G401 (cell line): ENCODE results near the gene CSTPP1. TPM values are rescaled to one million over a fixed set of nuclear protein-coding genes. Genes with fewer than 3 reads are reported as not detected.
A peak's percentile ranks its signal among the peaks of the same experiment; 100 is the strongest.

Experiments used
- DNase-seq: peaks from one replicate; pipeline ENCODE4 v3.0.0-alpha.2; 2015; ENCODE audit warnings: low spot score
- in situ Hi-C: cut with HindIII; loops from 2 replicates; pipeline ENCODE4 v1.10.0; 2016; ENCODE audit warnings: low sequenced_read_pairs, mixed read lengths
- total RNA-seq: library from RNA; depleted of rRNA; stranded (reverse); fragments of >200 nt; shearing (Covaris generic); gene quantifications from 2 replicates; pipeline ENCODE4 v1.2.3, GENCODE V29; 2014; rRNA removed

Gene CSTPP1
- 9.0 and 19.3 TPM in 2 replicates for total RNA-seq

GRCh38 chr11:46936138-46937110 is at the start of gene CSTPP1:
Gene CSTPP1 (plus strand): TSS chr11:46936761. CDS start chr11:46936806, 45 bp downstream.
- in situ Hi-C loops = no loop called here
- DNase-seq = peak; percentile 93

- DNase-seq = peak; percentile 62
- in situ Hi-C loops = no loop called here
Observed at GRCh38 chr11:46888636-46889035, 47.9 kb upstream of the CSTPP1 start.

GRCh38 chr11:46889251-46889650 is 47.3 kb upstream of the CSTPP1 start:
- no peak for DNase-seq
- in situ Hi-C loops = no loop called here

- DNase-seq = peak; percentile 93
- in situ Hi-C loops = no loop called here
Observed at GRCh38 chr11:46889689-46890475, 46.7 kb upstream of the CSTPP1 start.

- in situ Hi-C loops = no loop called here
- DNase-seq = no peak
Observed at GRCh38 chr11:46890665-46891064, 45.9 kb upstream of the CSTPP1 start.

GRCh38 chr11:46892109-46892508 is 44.5 kb upstream of the CSTPP1 start:
- DNase-seq = no peak
- in situ Hi-C loops = no loop called here

GRCh38 chr11:46892838-46893237 is 43.7 kb upstream of the CSTPP1 start:
- DNase-seq = no peak
- in situ Hi-C loops = no loop called here

- in situ Hi-C loops = no loop called here
- DNase-seq = no peak
Observed at GRCh38 chr11:46894506-46894905, 42.1 kb upstream of the CSTPP1 start.

- peak; percentile 61 for DNase-seq
- in situ Hi-C loops = no loop called here
Observed at GRCh38 chr11:46894961-46895360, 41.6 kb upstream of the CSTPP1 start.

GRCh38 chr11:46895821-46896220 is 40.7 kb upstream of the CSTPP1 start:
- peak; percentile 92 for DNase-seq
- in situ Hi-C loops = no loop called here

GRCh38 chr11:46896719-46897406 is 39.7 kb upstream of the CSTPP1 start:
- DNase-seq = peak; percentile 49
- in situ Hi-C loops = no loop called here

GRCh38 chr11:46898396-46899095 is 38.0 kb upstream of the CSTPP1 start:
- in situ Hi-C loops = no loop called here
- DNase-seq = no peak

GRCh38 chr11:46899501-46900025 is 37.0 kb upstream of the CSTPP1 start:
- in situ Hi-C loops = no loop called here
- no peak for DNase-seq

- in situ Hi-C loops = no loop called here
- DNase-seq = no peak
Observed at GRCh38 chr11:46900091-46900746, 36.3 kb upstream of the CSTPP1 start.

GRCh38 chr11:46901156-46901555 is 35.4 kb upstream of the CSTPP1 start:
- DNase-seq = no peak
- in situ Hi-C loops = no loop called here

- in situ Hi-C loops = no loop called here
Observed at GRCh38 chr11:46902694-46903093, 33.9 kb upstream of the CSTPP1 start.

GRCh38 chr11:46903846-46904245 is 32.7 kb upstream of the CSTPP1 start:
- in situ Hi-C loops = no loop called here
- DNase-seq = no peak

More at GRCh38 chr11:46902694-46903093, 33.9 kb upstream of the CSTPP1 start:
- DNase-seq = no peak

GRCh38 chr11:46905806-46906205 is 30.8 kb upstream of the CSTPP1 start:
- in situ Hi-C loops = no loop called here
- DNase-seq = no peak
